TTC549 (cell line): Measurements from ENCODE around the gene CPLX1.
"Not testable (repeated sequence)": the region's sequence is repeated elsewhere in the genome, so short reads cannot be mapped to it uniquely, and the experiment has no call there.

Source experiments
- FAIRE-seq: peaks from 2 replicates; lab custom pipeline; 2012; peaks lifted over from hg19 to GRCh38; lab: Jason Lieb, UNC

Gene CPLX1

GRCh38 chr4:819401-820229, 6.3 kb downstream of the CPLX1 start:
- no peak for FAIRE-seq

GRCh38 chr4:818106-818921, 7.6 kb downstream of the CPLX1 start:
- no peak for FAIRE-seq

GRCh38 chr4:815464-816146, 10.3 kb downstream of the CPLX1 start:
- FAIRE-seq = no peak

DNA sequence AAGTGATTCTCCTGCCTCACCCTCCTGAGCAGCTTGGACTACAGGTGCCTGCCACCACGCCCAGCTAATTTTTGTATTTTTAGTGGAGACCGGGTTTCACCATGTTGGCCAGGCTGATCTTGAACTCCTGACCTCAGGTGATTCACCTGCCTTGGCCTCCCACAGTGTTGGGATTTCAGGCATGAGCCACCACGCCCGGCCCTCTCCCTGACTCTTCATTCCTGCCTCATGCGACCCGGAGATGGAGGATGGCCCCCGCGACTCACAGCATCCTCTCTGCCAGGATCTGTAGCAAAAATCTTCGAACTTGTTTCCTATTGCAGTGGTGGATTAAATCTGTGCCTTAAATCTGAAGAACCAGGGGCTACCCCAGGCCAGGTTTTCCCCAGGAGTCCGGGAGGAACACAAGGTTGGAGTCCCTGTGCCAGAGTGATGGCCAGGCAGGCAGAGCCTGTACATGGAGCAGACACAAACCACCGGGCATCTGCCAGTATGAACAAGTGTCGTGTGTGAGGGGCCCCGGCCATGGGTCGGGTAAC, 11.5 kb downstream of the CPLX1 start:
- no peak for FAIRE-seq

DNA sequence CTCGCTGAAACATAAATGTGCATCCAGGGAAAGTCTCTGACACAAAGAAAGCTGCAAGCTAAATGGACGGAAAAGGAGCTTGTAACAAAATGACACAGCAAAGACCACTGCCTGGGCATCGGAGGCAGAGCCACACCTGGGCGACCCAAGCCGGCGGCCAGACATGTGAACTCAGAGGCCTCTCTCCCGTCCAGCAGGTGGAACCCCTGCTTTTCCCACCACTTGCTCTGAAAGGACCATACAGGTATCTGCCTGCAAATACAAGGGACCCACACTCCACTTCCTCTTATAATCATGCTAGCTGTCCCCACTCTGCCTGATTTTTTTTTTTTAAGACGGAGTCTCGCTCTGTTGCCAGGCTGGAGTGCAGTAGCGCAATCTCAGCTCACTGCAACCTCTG, 12.0 kb downstream of the CPLX1 start:
- FAIRE-seq = no peak

- no peak for FAIRE-seq
Measured at GRCh38 chr4:808860-809570, 16.9 kb downstream of the CPLX1 start.

GRCh38 chr4:807792-808191, 18.1 kb downstream of the CPLX1 start:
- FAIRE-seq = no peak

DNA sequence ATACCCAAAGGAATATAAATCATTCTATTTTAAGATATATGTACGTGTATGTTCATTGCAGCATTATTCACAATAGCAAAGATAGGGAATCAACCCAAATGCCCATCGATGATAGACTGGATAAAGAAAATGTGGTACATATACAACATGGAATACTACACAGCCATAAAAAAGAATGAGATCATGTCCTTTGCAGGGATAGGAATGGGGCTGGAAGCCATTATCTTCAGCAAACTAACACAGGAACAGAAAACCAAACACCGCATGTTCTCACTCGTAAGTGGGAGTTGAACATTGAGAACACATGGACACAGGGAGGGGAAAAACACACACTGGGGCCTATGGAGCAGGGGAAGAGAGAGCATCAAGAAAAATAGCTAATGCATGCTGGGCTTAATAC, 18.9 kb downstream of the CPLX1 start:
- not testable (repeated sequence) for FAIRE-seq

DNA sequence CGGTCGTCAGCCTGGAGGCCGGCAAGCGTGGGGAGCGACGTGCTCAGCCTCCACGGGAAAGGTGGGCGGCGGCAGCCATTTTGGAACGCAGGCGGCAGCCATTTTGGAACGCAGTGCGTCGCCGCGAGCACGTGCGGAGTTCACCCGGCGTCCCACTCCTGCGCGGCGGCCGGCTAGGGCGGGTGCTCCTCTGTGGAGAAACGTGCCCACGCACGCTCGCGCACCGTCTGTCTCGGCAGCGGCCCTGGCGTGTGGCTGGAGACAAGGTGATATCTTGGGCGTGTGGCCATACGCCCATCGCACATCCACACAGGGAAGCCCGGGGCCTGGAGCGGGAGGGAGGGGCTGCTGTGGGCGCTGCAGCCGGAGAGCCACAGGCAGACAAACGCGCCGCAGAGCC, 21.1 kb downstream of the CPLX1 start:
- FAIRE-seq = no peak

- FAIRE-seq = no peak
Measured at GRCh38 chr4:803884-804283, 22.0 kb downstream of the CPLX1 start.

DNA sequence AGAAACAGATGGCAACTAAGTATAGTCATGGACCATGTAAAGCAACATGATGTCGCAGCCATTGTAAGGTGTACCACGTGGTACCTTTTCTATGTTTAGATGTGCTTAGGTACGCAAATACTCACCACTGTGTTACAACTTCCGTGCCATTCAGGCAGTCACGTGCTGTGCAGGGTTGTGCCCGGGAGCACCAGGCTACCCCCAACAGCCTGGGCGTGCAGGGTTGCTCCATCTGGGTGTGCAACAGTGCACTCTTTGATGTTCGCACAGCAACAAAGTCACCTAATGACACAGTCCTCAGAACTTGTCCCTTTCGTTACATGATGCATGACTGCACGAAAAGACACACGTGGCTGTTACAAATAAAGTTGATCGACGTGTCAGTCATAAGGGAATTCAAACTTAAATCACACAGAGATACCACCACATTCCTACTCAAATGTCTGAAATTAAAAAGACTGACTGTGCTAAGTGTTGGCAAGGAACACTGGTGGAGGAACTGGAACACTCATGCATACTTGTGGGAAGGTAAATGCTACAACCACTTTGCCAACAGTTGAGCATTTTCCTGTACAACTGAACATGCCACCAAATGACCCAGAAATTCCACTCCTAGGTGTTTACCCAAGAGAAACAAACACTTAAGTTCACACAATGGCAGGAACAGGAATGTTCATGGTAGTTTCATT, 24.3 kb downstream of the CPLX1 start:
- FAIRE-seq = no peak

DNA sequence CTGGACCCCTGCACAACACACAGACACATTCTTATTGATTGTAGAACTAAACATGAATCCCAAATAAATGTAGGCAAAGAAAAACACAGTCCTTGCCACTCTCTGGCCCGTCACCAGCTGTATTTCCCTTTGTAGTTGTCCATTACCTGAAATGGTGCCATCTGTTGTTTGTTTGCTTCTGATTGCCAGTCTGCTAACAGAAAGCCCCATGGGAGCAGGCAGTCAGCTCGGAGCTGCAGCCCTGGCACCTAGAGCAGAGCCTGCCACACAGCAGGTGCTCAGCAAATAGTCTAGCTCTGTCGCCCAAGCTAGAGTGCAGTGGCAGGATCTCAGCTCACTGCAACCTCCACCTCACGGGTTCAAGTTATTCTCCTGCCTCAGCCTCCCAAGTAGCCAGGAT, 28.9 kb downstream of the CPLX1 start:
- no peak for FAIRE-seq

- no peak for FAIRE-seq
Measured at GRCh38 chr4:796206-796605, 29.7 kb downstream of the CPLX1 start.

DNA sequence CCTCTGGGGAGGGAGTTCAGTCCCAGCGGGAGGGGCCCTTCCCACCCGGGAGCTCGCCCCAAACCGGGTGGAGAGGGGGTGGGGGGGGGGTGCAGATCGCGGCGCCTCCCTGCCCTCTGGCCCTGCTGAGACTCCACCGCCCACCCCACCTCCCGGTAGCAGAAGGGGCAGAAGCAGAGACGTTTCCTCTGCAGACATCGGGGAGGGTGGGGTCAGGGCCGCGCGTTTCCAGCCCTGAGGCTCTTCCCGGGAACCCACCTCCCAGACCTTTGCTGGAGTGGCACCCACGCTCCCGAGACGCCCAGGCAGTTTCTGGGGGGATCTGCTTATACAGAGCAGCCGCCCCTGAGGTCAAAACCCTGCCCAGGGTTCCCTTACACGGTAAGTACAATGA, 30.2 kb downstream of the CPLX1 start:
- FAIRE-seq = no peak

DNA sequence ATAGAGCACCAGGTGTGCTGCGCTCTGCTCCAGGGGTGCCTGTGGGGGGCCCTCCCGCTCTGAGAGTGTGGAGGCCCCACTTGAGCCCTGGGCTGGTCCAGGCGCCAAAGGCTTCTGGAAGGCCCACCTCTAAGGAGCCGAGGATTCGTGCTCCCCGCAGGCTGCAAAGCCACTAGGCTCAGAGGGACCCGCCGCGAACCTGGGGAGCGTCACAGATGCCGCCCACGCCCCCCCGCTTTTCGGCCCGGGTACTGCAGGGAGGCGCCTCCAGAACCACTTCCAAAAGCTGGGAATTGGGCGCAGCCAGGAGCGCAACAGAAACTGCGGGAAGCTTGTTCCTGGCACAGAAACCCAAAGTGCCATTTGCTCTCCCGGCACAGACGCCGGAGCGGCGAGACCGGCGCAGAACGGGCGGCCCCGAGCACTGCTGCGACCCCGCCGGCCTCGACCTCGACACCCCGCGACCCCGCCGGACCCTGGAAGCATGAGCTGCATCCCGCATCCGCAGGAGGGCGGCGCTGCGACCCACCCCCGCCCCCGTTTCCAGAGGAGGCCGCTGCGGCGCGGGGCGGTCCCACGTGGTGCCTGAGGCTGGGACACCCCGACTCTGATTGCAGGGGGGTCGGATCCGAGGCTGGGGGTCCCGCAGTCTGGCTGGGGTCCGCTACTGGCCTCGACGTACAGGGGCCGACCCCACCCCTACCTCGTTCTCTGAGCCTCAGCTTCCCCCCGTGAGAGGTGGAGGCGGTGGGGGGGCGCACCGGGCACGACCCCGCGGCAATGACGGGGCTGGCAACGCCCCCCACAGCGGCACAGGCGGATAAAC, 30.8 kb downstream of the CPLX1 start:
- FAIRE-seq = no peak

- FAIRE-seq = no peak
Measured at GRCh38 chr4:793941-794621, 31.8 kb downstream of the CPLX1 start.

GRCh38 chr4:793093-793861, 32.7 kb downstream of the CPLX1 start:
- no peak for FAIRE-seq

DNA sequence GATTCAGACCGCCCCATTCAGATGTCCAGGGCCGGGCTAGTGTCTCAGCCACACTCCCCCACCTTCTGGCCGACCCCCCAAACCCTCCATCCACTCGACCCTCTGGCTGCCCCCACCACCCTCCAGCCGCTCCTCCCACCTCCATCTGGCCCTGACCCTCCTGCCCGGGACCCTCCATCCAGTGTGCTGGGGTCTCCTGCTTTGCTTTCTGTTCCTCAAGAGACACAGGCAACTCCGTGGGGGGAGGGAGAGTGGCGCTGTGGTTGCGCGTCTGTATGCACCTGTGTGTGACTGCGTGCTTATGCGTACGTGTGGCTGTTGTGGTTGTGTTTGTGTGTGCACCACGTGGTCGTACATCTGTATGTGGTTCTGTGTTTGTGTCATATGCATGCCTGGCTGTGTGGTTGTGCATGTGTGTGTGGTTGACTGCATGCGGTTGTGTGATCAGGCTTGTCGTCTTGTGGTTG, 33.3 kb downstream of the CPLX1 start:
- no peak for FAIRE-seq
